AG04449 (cell line): ENCODE results near the gene C11orf42.

ENCODE experiments used
- CTCF ChIA-PET: fragments of 350-600 bp; formaldehyde crosslinking; extraction: SDS; loops from one replicate; lab custom pipeline; 2021; ENCODE audit warnings: antibody characterized with exemption; lab: Yijun Ruan, JAX
- POLR2A ChIA-PET: fragments of 400-600, 350-600 bp; formaldehyde crosslinking; extraction: SDS; loops from one replicate; lab custom pipeline; 2020; ENCODE audit warnings: antibody characterized with exemption, inconsistent platforms; lab: Yijun Ruan, JAX
- DNase-seq: peaks from one replicate; pipeline ENCODE4 v3.0.0-alpha.2; 2010; ENCODE audit warnings: low read depth, low spot score
- H3K4me3 ChIP-seq: 2 replicates; pipeline ENCODE4 v1.5.1; 2011; ENCODE audit warnings: low read depth, mild to moderate bottlenecking, control low read depth, low read length
- TF ChIP-seq, protein P1 (sequence below): IDR thresholded peaks from one replicate; pipeline ENCODE4 v1.5.1; 2011; ENCODE audit warnings: mild to moderate bottlenecking, moderate library complexity, low read length, control low read depth, inconsistent platforms; ENCODE audit not compliant: insufficient read depth; ENCODE audit errors: missing control alignments

The C11orf42 gene

DNA sequence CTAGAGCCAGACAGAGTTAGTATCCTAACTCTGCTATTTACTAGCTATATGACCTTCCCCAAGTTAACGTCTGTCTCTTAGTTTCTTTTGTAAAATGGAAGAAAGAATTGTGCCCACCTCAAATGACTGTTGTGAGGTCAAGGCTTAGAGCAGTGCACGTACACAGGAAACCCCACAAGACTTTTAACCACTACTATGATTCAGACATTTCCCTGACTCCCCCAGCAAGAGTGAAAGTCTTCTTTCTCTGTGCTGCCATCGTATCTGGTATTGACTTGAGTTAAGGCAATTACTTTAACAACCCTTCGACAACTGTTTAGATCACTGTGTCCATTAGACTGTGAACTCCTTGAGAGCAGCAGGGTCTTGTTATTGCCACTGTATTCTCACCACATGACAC lies 9.0 kb upstream of the C11orf42 start:
- CTCF ChIA-PET = no interaction called here
- POLR2A ChIA-PET = no interaction called here
- no peak for DNase-seq
- TF ChIP-seq, protein P1, sequence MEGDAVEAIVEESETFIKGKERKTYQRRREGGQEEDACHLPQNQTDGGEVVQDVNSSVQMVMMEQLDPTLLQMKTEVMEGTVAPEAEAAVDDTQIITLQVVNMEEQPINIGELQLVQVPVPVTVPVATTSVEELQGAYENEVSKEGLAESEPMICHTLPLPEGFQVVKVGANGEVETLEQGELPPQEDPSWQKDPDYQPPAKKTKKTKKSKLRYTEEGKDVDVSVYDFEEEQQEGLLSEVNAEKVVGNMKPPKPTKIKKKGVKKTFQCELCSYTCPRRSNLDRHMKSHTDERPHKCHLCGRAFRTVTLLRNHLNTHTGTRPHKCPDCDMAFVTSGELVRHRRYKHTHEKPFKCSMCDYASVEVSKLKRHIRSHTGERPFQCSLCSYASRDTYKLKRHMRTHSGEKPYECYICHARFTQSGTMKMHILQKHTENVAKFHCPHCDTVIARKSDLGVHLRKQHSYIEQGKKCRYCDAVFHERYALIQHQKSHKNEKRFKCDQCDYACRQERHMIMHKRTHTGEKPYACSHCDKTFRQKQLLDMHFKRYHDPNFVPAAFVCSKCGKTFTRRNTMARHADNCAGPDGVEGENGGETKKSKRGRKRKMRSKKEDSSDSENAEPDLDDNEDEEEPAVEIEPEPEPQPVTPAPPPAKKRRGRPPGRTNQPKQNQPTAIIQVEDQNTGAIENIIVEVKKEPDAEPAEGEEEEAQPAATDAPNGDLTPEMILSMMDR = no peak
- no peak overlapping the region for H3K4me3 ChIP-seq

DNA sequence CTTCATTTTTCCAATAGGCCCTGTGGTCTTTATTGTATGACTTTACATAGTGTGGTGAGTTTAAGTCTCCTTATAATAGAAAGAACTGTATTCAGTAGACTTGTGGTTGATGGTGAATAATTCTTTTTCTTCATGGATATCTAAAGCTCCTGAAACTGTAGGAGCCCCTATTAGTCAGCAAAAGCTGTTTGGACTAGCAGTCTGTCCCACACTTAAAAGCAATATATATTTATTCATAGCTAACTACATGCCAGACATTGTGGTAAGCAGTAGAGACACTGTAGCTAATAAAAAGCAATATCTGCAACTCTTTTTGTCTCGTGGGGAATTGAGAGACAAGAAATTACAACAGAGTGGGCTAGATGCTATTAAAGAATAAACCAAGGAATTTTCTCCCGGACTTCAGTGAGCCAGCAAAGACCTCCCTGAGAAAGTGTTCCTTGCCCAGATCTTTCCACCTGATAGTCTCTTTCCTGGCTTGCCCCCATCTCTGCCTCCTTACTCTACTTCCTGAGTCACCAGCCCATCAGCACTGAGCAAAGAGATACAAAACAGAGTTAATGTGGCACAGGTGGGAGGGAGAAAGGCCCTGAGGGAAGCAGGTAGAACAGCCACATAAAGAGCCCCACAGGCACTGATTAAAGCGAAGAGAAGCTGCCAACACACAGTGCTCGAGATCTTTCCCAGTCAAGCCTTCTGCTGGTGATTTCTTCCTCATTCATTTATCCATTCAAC lies 7.7 kb upstream of the C11orf42 start:
- ChIA-PET POLR2A (interaction anchor here (0.7 kb wide), 1 partner anchor 188 kb away, joined by 3 read pairs; no protein-coding TSS in a partner anchor), CTCF (no interaction called here)
- TF ChIP-seq, protein P1 = no peak
- H3K4me3 ChIP-seq = no peak overlapping the region
- DNase-seq = peak; percentile 19

DNA sequence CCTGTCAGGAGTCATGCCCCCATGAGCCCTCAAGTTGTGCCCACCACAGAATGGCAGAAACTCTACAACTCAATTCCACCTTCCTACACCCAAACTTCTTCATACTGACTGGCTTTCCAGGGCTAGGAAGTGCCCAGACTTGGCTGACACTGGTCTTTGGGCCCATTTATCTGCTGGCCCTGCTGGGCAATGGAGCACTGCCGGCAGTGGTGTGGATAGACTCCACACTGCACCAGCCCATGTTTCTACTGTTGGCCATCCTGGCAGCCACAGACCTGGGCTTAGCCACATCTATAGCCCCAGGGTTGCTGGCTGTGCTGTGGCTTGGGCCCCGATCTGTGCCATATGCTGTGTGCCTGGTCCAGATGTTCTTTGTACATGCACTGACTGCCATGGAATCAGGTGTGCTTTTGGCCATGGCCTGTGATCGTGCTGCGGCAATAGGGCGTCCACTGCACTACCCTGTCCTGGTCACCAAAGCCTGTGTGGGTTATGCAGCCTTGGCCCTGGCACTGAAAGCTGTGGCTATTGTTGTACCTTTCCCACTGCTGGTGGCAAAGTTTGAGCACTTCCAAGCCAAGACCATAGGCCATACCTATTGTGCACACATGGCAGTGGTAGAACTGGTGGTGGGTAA lies 6.1 kb upstream of the C11orf42 start, which contains the start of gene OR52W1:
TSS of gene OR52W1 (plus strand) at position 51 of the 637 bp plus-strand sequence. CDS start at position 51, 0 bp downstream.
- CTCF ChIA-PET = no interaction called here
- no peak for DNase-seq
- H3K4me3 ChIP-seq = no peak within 1 kb of the TSS
- TF ChIP-seq, protein P1 = no peak
- POLR2A ChIA-PET = no interaction called here

DNA sequence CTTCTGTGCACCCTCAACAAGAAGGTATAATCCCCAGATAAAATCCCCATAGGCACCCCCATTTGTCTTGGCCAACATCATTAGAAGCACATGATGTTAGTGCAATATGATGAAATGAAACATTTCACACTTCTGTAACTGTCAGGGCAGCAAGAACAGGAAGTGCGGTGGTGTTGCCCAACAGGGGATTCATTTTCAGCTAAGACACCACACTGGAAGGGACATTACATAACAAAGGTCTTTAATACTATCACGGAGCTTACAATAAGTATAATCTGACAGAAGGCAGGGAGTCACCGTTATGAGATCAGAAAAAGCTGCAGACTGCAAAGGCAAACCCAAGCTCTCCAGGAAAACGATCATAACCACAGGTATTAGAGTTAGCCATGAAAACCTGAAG lies 4.4 kb upstream of the C11orf42 start:
- TF ChIP-seq, protein P1 = no peak
- H3K4me3 ChIP-seq = no peak overlapping the region
- no peak for DNase-seq
- ChIA-PET CTCF (interaction anchor here (2.0 to 2.7 kb wide), 2 partner anchors 50 to 162 kb away, joined by 6 read pairs; no protein-coding TSS in a partner anchor), POLR2A (no interaction called here)

DNA sequence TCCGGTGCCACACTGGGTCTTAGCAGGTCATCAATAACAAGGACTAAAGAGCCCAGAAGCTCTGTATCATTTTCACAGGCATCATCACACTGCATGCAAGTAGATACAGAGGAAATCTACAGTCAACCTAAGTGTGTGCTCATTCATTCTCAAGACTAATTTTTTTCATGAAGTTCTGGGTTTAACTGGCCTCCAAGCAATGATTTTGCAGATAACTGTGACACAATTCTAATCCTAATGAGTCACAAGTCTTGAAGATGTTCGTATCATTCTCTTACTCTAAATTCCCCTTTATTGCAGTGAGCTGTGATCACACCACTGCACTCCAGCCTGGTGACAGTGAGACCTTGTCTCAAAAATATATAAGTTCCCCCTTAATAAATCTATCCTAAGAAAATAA lies 3.9 kb upstream of the C11orf42 start:
- no peak overlapping the region for H3K4me3 ChIP-seq
- ChIA-PET POLR2A (no interaction called here), CTCF (interaction anchor here (2.0 to 2.7 kb wide), 2 partner anchors 50 to 161 kb away, joined by 6 read pairs; no protein-coding TSS in a partner anchor)
- TF ChIP-seq, protein P1 = no peak
- DNase-seq = peak; percentile 33

DNA sequence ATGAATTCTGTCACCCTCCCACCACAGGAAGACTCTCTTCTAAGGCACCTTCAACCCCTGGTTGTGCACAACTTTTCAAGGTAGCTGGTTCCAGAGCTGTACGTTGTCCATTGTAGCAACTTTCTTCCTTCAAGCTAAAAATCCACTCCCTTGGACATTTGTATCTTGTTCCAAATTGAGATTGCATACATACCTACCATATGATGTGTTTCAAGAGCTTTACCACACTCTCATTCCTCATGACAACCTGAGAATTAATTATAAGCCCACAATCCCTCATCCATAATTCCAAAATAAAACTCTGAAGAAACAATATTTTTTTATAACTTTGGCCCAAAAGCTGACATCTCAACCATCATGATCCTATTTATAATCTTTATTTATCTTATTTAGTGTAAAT lies 3.3 kb upstream of the C11orf42 start:
- no peak overlapping the region for H3K4me3 ChIP-seq
- POLR2A ChIA-PET = interaction anchor here (0.6 kb wide), 1 partner anchor 117 kb away, joined by 3 read pairs; no protein-coding TSS in a partner anchor
- TF ChIP-seq, protein P1 = no peak
- CTCF ChIA-PET = interaction anchor here (2.0 to 2.7 kb wide), 2 partner anchors 49 to 161 kb away, joined by 6 read pairs; no protein-coding TSS in a partner anchor
- DNase-seq = peak; percentile 24
